GM20000 (cell line): ENCODE measurements around the gene MYO5B.
"Not testable (repeated sequence)": the region's sequence is repeated elsewhere in the genome, so short reads cannot be mapped to it uniquely, and the experiment has no call there.

Source experiments
- DNase-seq: peaks from one replicate; pipeline ENCODE4 v3.0.0; 2012; ENCODE audit warnings: low spot score
- TF ChIP-seq, protein P1 (sequence below): IDR thresholded peaks from 2 replicates; pipeline ENCODE4 v1.5.1; 2012; ENCODE audit warnings: mild to moderate bottlenecking, control low read depth; ENCODE audit errors: extremely low read depth, missing control alignments

MYO5B gene

DNA sequence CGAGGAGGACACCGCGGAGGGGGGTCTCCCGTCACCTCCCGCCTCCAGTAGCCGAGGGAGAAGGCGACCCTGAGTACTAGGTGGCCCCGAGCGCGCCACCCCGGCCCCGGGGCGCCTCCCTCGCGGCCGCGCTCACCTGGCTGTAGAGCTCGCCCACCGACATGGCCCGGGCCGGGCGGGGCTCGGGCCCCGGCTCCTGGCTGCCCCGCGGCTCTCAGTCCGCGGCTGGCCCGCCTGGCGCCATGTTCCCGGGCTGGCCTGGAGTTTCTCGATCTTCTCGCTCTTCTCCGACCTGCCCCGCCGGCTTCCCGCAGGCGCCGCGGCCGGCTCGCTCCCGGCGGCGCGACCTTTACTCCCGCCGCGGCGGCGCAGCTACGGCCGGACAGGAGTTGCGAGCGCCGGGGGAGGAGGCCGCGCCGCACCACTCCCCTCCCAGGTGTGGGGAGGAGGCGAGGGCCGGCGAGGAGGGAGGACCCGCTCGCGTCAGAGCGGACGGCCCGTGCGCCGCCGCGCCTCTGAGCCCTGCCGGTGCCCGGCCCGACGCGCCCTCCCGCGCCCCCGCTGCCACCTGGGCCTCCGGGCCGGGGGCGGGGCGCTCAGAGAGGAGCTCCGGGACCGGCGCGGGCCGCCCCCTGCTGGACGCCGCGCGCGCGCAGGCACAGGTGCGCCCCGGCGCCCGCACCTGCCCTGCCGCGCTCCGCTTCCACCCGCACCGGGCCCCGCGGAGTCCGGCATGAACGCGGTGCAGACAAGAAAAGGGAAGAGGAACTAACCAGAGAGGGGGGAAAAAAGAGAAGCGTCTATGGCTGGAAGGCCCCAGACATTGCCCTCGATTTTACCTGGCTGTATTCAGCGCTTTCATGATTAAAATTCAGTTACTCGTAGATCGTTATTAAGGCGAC is at the start of gene MYO5B:
Gene MYO5B (minus strand): TSS at position 517 of the 902 bp plus-strand sequence. CDS start 354 bp downstream, at position 163.
- DNase-seq = peak; percentile 90
- TF ChIP-seq, protein P1, sequence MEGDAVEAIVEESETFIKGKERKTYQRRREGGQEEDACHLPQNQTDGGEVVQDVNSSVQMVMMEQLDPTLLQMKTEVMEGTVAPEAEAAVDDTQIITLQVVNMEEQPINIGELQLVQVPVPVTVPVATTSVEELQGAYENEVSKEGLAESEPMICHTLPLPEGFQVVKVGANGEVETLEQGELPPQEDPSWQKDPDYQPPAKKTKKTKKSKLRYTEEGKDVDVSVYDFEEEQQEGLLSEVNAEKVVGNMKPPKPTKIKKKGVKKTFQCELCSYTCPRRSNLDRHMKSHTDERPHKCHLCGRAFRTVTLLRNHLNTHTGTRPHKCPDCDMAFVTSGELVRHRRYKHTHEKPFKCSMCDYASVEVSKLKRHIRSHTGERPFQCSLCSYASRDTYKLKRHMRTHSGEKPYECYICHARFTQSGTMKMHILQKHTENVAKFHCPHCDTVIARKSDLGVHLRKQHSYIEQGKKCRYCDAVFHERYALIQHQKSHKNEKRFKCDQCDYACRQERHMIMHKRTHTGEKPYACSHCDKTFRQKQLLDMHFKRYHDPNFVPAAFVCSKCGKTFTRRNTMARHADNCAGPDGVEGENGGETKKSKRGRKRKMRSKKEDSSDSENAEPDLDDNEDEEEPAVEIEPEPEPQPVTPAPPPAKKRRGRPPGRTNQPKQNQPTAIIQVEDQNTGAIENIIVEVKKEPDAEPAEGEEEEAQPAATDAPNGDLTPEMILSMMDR = peak; percentile 81

DNA sequence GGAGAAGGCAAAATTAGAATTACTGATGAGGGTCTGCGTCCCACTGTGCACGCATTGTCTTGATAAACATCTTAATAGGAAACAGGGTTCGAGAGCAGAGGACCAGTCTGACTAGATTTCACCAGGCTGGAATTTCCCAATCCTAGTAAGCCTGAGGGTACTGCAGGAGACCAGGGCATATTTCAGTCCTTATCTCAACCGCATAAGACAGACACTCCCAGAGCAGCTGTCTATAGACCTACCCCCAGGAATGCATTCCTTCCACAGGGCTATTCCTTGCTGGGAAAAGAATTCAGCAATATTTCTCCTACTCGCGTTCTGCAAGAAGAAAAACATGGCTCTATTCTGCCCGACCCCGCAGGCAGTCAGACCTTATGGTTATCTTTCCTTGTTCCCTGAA is 46.8 kb upstream of the MYO5B start:
- not testable (repeated sequence) for DNase-seq

GRCh38 chr18:50240080-50240563 is 45.2 kb upstream of the MYO5B start:
- TF ChIP-seq, protein P1 = no peak
- no peak for DNase-seq

DNA sequence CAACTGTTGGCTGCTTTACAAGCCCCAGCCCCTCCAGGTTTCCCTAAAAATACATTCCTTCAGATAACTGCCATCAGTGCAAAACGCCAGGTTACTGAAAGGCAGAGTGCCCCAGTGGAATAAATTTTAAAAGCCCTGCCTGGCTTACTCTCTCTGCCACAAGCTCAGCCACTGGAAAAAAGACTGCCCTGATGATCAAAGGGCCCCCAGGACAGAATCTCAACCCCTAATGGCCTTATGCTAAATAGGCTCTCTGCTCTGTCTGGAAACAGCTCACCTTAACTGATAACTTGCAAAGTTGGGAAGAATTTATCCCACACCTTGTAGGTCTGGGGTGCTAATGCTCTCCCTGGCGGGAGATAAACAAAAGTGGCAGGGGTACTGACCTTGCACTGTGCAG is 37.5 kb upstream of the MYO5B start:
- no peak for DNase-seq
- TF ChIP-seq, protein P1 = no peak

GRCh38 chr18:50231621-50232020 is 36.7 kb upstream of the MYO5B start:
- DNase-seq = no peak
- TF ChIP-seq, protein P1 = no peak

GRCh38 chr18:50220249-50220648 is 25.3 kb upstream of the MYO5B start:
- DNase-seq = not testable (repeated sequence)

DNA sequence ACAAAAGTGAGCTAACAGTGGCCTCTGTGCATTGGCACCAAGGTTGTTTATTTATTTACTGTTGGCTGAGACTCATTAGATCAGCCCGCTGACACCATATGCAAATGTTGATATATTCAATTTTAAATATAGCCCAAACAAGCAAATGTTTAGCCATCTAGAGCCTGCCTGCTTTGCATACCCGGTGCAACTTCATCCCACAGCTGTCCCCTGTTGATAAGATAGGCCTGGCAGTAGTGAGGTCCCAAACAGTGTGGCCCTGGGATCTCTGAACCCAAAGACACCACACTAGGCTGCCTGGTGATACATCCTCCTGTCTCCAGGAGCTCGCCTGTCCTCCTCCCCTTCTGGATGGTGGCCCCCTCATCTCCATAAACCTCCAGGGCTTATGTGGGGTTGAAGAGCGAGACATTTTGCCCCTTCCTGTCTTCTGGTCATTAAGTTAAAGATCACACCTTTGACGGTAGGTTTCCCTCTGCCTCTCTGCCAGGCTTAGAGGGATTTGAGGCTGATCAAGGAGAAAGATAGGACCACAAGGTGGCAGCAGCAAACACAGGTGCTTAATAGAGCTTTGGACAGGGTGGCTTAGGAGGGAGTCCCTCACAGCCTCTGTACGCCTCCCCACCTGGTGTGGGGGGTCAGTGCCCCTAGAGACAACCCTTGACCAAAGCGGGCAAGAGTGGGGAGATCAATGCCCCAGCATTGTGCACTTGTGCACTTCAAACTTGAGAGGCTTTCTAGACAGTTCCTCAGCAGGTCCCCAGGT is 23.7 kb upstream of the MYO5B start:
- TF ChIP-seq, protein P1 = peak; percentile 47
- peak; percentile 62 for DNase-seq

DNA sequence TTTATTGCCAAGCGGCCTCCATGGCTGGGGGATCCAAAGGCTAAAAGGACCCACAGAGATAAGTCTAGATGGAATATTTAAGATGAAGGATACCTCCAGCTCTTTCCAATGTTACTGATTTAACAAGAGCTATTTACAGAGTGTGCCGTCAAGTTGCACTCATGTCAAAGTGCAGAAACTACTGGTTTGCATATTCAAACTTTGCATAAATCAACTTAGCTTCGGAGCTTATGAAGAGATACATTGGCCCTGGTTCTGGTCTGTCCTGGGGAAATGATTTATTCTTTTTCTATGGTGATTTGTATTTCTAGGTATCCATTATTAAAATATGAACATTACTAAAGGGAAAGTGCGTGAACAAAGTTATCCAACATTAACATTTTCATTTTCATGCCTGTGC is 14.4 kb upstream of the MYO5B start:
- DNase-seq = no peak
- TF ChIP-seq, protein P1 = no peak
